H9 (cell line): ENCODE data around the gene TMEM95. TPM values are rescaled to one million over a fixed set of nuclear protein-coding genes. Genes with fewer than 3 reads are reported as not detected.

Experiments used
- DNase-seq: peaks from one replicate; pipeline ENCODE4 v3.0.0-alpha.2; 2017
- H2AFZ ChIP-seq: one replicate; pipeline ENCODE4 v1.6.1; 2013; ENCODE audit warnings: mild to moderate bottlenecking, low read length, control low read depth, moderate library complexity
- H2AK5ac ChIP-seq: 2 replicates; pipeline ENCODE4 v1.6.1; 2013; ENCODE audit warnings: low read length, control low read depth, mixed read lengths; ENCODE audit not compliant: insufficient read length
- H2BK120ac ChIP-seq: one replicate; pipeline ENCODE4 v1.6.1; 2013; ENCODE audit warnings: low read depth, mild to moderate bottlenecking, low read length, control low read depth, inconsistent platforms; ENCODE audit not compliant: poor library complexity, severe bottlenecking
- H2BK12ac ChIP-seq: 2 replicates; pipeline ENCODE4 v1.6.1; 2013; ENCODE audit warnings: low read length, control low read depth, mixed read lengths, low read depth; ENCODE audit not compliant: insufficient read length
- H2BK15ac ChIP-seq: 2 replicates; pipeline ENCODE4 v1.6.1; 2013; ENCODE audit warnings: low read depth, low read length, control low read depth
- H2BK20ac ChIP-seq: one replicate; pipeline ENCODE4 v1.6.1; 2013; ENCODE audit warnings: low read depth, mild to moderate bottlenecking, low read length, control low read depth, inconsistent platforms; ENCODE audit not compliant: poor library complexity, severe bottlenecking
- H2BK5ac ChIP-seq: 2 replicates; pipeline ENCODE4 v1.6.1; 2013; ENCODE audit warnings: low read length, control low read depth, mixed read lengths; ENCODE audit not compliant: insufficient read length
- H3K14ac ChIP-seq: 2 replicates; pipeline ENCODE4 v1.6.1; 2013; ENCODE audit warnings: low read length, control low read depth; ENCODE audit not compliant: insufficient read depth
- H3K18ac ChIP-seq: 2 replicates; pipeline ENCODE4 v1.6.1; 2013; ENCODE audit warnings: low read depth, mild to moderate bottlenecking, mixed read lengths, low read length, control low read depth; ENCODE audit not compliant: insufficient read length
- H3K23ac ChIP-seq: 2 replicates; pipeline ENCODE4 v1.6.1; 2013; ENCODE audit warnings: low read length, control low read depth, mixed read lengths, low read depth; ENCODE audit not compliant: insufficient read length
- H3K23me2 ChIP-seq: 2 replicates; pipeline ENCODE4 v1.6.1; 2013; ENCODE audit warnings: low read depth, mild to moderate bottlenecking, mixed read lengths, low read length, control low read depth; ENCODE audit not compliant: insufficient read length, poor library complexity, severe bottlenecking
- H3K27ac ChIP-seq: 2 replicates; pipeline ENCODE4 v1.5.1; 2013; ENCODE audit warnings: low read length, control low read depth, mixed read lengths, low read depth; ENCODE audit not compliant: insufficient read length
- H3K27me3 ChIP-seq: 2 replicates; pipeline ENCODE4 v1.6.1; 2013; ENCODE audit warnings: low read length, control low read depth, inconsistent platforms; ENCODE audit not compliant: insufficient read depth
- H3K4ac ChIP-seq: 2 replicates; pipeline ENCODE4 v1.6.1; 2013; ENCODE audit warnings: low read depth, mild to moderate bottlenecking, control low read depth, inconsistent platforms, low read length, moderate library complexity
- H3K4me1 ChIP-seq: 2 replicates; pipeline ENCODE4 v1.6.1; 2013; ENCODE audit warnings: low read length, control low read depth, inconsistent platforms; ENCODE audit not compliant: insufficient read depth
- H3K4me2 ChIP-seq: 2 replicates; pipeline ENCODE4 v1.6.1; 2013; ENCODE audit warnings: low read length, control low read depth, mixed read lengths; ENCODE audit not compliant: insufficient read length, insufficient read depth
- H3K56ac ChIP-seq: 2 replicates; pipeline ENCODE4 v1.6.1; 2013; ENCODE audit warnings: low read depth, mild to moderate bottlenecking, mixed read lengths, low read length, control low read depth; ENCODE audit not compliant: insufficient read length
- H3K79me1 ChIP-seq: 2 replicates; pipeline ENCODE4 v1.6.1; 2013; ENCODE audit warnings: low read depth, mild to moderate bottlenecking, moderate library complexity, low read length, control low read depth, inconsistent platforms; ENCODE audit not compliant: insufficient read depth, poor library complexity, severe bottlenecking
- H3K79me2 ChIP-seq: 2 replicates; pipeline ENCODE4 v1.6.1; 2013; ENCODE audit warnings: low read length, control low read depth, inconsistent platforms; ENCODE audit not compliant: insufficient read depth
- H3K9ac ChIP-seq: 2 replicates; pipeline ENCODE4 v1.6.1; 2013; ENCODE audit warnings: low read length, control low read depth, mixed read lengths; ENCODE audit not compliant: insufficient read length; ENCODE audit errors: extremely low read depth
- H3K9me3 ChIP-seq: one replicate; pipeline ENCODE4 v1.6.1; 2013; ENCODE audit warnings: low read depth, low read length, inconsistent platforms; ENCODE audit not compliant: control insufficient read depth
- H3T11ph ChIP-seq: one replicate; pipeline ENCODE4 v1.6.1; 2013; ENCODE audit warnings: mild to moderate bottlenecking, low read length, control low read depth, inconsistent platforms
- H4K20me1 ChIP-seq: one replicate; pipeline ENCODE4 v1.6.1; 2013; ENCODE audit not compliant: control insufficient read depth, insufficient read length, insufficient read depth
- H4K5ac ChIP-seq: 2 replicates; pipeline ENCODE4 v1.6.1; 2013; ENCODE audit warnings: low read depth, mild to moderate bottlenecking, mixed read lengths, low read length, control low read depth; ENCODE audit not compliant: insufficient read length
- H4K8ac ChIP-seq: replicated peaks from 2 replicates; pipeline ENCODE4 v1.6.1; 2013; ENCODE audit warnings: low read length, control low read depth, mixed read lengths, low read depth; ENCODE audit not compliant: insufficient read length
- H4K91ac ChIP-seq: 2 replicates; pipeline ENCODE4 v1.6.1; 2013; ENCODE audit warnings: low read depth, mild to moderate bottlenecking, moderate library complexity, mixed read lengths, low read length, control low read depth; ENCODE audit not compliant: insufficient read length
- H3K27ac Mint-ChIP-seq, 3 experiments: 2 replicates in 2 of 3; 3 replicates in 1 of 3; pipeline ENCODE4 v1.8.0; 2020 to 2021; ENCODE audit warnings: mixed read lengths in 3 of 3, mild to moderate bottlenecking in 1 of 3, moderate library complexity in 1 of 3
- H3K27me3 Mint-ChIP-seq: 2 replicates; pipeline ENCODE4 v1.8.0; 2021; ENCODE audit warnings: low read depth, mild to moderate bottlenecking, moderate library complexity, mixed read lengths
- H3K36me3 Mint-ChIP-seq, 3 experiments: 2 replicates in 2 of 3; 3 replicates in 1 of 3; pipeline ENCODE4 v1.8.0; 2020 to 2021; ENCODE audit warnings: low read depth in 3 of 3, mixed read lengths in 3 of 3; ENCODE audit not compliant: insufficient read depth in 1 of 3
- H3K4me1 Mint-ChIP-seq, 2 experiments: 2 replicates each; pipeline ENCODE4 v1.8.0; 2020; ENCODE audit warnings: mixed read lengths in 2 of 2
- H3K4me3 Mint-ChIP-seq, 2 experiments: 2 replicates in 1 of 2; 3 replicates in 1 of 2; pipeline ENCODE4 v1.8.0; 2020 to 2021; ENCODE audit warnings: mild to moderate bottlenecking in 2 of 2, mixed read lengths in 2 of 2, moderate library complexity in 1 of 2
- H3K9me3 Mint-ChIP-seq, 2 experiments: 2 replicates in 1 of 2; 3 replicates in 1 of 2; pipeline ENCODE4 v1.8.0; 2020; ENCODE audit warnings: mild to moderate bottlenecking in 2 of 2, mixed read lengths in 2 of 2, moderate library complexity in 1 of 2
- WGBS: extraction: QIAGEN DNeasy Blood & Tissue Kit; methylation state at CpG from one replicate; pipeline ENCODE4 v1.1.7; 2013; ENCODE audit warnings: missing lambda C conversion rate, low lambda C conversion rate, mixed read lengths; ENCODE audit not compliant: insufficient read length; ENCODE audit errors: extremely low coverage; 5-methylcytosine and 5-hydroxymethylcytosine counted together
- total RNA-seq: library from RNA; stranded (reverse); gene quantifications from 2 replicates; pipeline ENCODE4 v1.2.1, GENCODE V29; 2021
- TF ChIP-seq, protein P1 (sequence below): fragments of 200-600 bp; sonication (generic); conservative IDR thresholded peaks from 3 replicates; pipeline ENCODE4 v1.8.0; 2021; ENCODE audit warnings: antibody characterized with exemption, mild to moderate bottlenecking

TMEM95 gene
- total RNA-seq, 1 experiment from 2014 or later, result not detected

DNA sequence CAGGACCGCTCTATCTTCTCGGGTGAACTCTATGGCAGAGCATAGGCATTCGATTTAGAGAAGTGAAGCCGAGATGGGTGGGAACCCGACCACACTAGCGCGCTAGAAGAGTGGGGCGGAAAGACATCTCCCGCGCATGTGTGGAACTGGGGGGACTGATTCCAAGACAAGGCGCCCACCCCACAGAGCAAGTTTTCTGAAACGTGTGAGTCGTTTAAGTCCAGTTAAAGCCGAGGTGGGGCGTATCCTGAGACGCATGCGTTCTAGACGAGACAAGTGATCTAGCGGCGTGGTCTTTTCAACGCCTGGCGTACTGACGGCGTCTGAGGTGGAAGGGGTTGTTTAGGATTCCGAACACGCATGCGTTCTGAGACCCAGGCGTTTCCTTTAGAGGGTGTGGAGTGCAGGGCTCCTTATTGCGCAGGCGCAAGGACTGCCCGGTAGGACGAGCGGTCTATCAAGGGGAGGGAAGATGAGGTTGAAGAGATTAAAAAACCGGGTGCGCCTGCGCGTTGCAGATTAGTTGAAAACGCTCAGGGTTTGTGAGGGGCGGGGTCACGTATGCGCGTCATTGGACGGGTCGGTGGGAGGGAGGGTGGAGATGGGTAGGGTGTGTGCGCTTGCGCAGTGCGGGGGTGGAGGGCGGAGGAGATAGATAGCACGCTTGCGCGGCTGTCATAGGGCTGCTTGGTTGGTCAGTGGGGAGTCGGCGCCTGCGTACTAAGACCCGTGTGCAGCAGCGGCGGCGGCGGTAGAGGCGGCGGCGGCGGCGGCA lies 47.9 kb upstream of the TMEM95 start, which contains the start of gene EIF5A:
Gene EIF5A, plus strand, starts transcription at position 718 of the 775 bp plus-strand sequence. CDS start 2,008 bp downstream, outside the sequence.
- H2BK5ac ChIP-seq, result no peak within 1 kb of the TSS
- no peaks in the 10 kb centered on the region for H3K79me1 ChIP-seq
- peak within 1 kb of the TSS; percentile 84 for H3K9ac ChIP-seq
- DNase-seq, result peak; percentile 100
- H3K4me1 ChIP-seq, result peaks cover 2% of the 10 kb centered on the region; the same call in 1 of the 2 replicates
- TF ChIP-seq, protein P1, sequence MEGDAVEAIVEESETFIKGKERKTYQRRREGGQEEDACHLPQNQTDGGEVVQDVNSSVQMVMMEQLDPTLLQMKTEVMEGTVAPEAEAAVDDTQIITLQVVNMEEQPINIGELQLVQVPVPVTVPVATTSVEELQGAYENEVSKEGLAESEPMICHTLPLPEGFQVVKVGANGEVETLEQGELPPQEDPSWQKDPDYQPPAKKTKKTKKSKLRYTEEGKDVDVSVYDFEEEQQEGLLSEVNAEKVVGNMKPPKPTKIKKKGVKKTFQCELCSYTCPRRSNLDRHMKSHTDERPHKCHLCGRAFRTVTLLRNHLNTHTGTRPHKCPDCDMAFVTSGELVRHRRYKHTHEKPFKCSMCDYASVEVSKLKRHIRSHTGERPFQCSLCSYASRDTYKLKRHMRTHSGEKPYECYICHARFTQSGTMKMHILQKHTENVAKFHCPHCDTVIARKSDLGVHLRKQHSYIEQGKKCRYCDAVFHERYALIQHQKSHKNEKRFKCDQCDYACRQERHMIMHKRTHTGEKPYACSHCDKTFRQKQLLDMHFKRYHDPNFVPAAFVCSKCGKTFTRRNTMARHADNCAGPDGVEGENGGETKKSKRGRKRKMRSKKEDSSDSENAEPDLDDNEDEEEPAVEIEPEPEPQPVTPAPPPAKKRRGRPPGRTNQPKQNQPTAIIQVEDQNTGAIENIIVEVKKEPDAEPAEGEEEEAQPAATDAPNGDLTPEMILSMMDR, result no peak
- no peak within 1 kb of the TSS for H2AK5ac ChIP-seq
- H3K23ac ChIP-seq, result no peak within 1 kb of the TSS
- H3K18ac ChIP-seq, result peak within 1 kb of the TSS; percentile 77
- H3K27me3 Mint-ChIP-seq, result no peaks in the 10 kb centered on the region; the same call in none of the 2 replicates
- no peaks in the 10 kb centered on the region for H3K9me3 ChIP-seq
- H2BK20ac ChIP-seq, result no peak within 1 kb of the TSS
- H3K14ac ChIP-seq, result peak within 1 kb of the TSS; percentile 78
- H2BK12ac ChIP-seq, result no peak within 1 kb of the TSS
- H3K27ac Mint-ChIP-seq, result peak within 1 kb of the TSS; percentile 95 to 100 (median 98)
- H3K23me2 ChIP-seq, result peaks cover 9% of the 10 kb centered on the region
- no peak within 1 kb of the TSS for H2AFZ ChIP-seq
- peak within 1 kb of the TSS; percentile 93 to 94 for H3K4me3 Mint-ChIP-seq
- H3K9me3 Mint-ChIP-seq, result peaks cover 0 to 6% of the 10 kb centered on the region in 2 experiments; a peak in 1 of 5 replicates
- no peak within 1 kb of the TSS for H2BK120ac ChIP-seq
- H3K27ac ChIP-seq, result peak within 1 kb of the TSS; percentile 72
- no CpG with 5 or more reads among the region's 64 CpGs for WGBS
- peaks cover 31 to 39% (median 35%) of the 10 kb centered on the region in 3 experiments for H3K36me3 Mint-ChIP-seq
- H3K4ac ChIP-seq, result peak within 1 kb of the TSS; percentile 51; the same call in 1 of the 2 replicates
- no peak within 1 kb of the TSS for H3T11ph ChIP-seq
- H4K5ac ChIP-seq, result no peak within 1 kb of the TSS
- H3K4me2 ChIP-seq, result peak within 1 kb of the TSS; percentile 81
- H3K27me3 ChIP-seq, result no peaks in the 10 kb centered on the region
- peaks cover 25 to 26% of the 10 kb centered on the region in 2 experiments for H3K4me1 Mint-ChIP-seq
- no peak within 1 kb of the TSS for H4K8ac ChIP-seq
- H3K79me2 ChIP-seq, result peaks cover 21% of the 10 kb centered on the region
- no peaks in the 10 kb centered on the region for H4K20me1 ChIP-seq
- no peak within 1 kb of the TSS for H3K56ac ChIP-seq
- H4K91ac ChIP-seq, result peak within 1 kb of the TSS; percentile 65
- no peak within 1 kb of the TSS; the same call in 1 of the 2 replicates for H2BK15ac ChIP-seq
